HG03139 (cell line): ENCODE measurements around the gene PTPN6.

Experiments used
- ATAC-seq: cut with Tn5 transposase; IDR thresholded peaks from one replicate; pipeline ENCODE4 v1.9.1; 2021; ENCODE audit not compliant: unreplicated experiment

Gene PTPN6

DNA sequence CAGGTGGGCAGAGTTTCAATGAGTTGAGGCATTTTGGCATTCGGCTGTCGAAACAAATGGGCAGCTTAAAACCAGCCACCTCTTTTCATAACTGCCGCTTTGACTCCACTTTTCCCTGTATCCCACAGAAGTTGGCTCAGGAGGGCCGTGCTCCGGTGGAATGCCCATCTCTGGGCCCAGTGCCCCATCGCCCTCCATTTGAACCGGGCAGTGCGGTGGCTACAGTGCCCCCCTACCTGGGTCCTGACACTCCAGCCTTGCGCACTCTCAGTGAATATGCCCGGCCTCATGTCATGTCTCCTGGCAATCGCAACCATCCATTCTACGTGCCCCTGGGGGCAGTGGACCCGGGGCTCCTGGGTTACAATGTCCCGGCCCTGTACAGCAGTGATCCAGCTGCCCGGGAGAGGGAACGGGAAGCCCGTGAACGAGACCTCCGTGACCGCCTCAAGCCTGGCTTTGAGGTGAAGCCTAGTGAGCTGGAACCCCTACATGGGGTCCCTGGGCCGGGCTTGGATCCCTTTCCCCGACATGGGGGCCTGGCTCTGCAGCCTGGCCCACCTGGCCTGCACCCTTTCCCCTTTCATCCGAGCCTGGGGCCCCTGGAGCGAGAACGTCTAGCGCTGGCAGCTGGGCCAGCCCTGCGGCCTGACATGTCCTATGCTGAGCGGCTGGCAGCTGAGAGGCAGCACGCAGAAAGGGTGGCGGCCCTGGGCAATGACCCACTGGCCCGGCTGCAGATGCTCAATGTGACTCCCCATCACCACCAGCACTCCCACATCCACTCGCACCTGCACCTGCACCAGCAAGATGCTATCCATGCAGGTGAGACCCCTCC lies 12.6 kb upstream of the PTPN6 start:
- ATAC-seq, result no peak

- ATAC-seq, result no peak
Observed at GRCh38 chr12:6939191-6939540, 12.0 kb upstream of the PTPN6 start.

DNA sequence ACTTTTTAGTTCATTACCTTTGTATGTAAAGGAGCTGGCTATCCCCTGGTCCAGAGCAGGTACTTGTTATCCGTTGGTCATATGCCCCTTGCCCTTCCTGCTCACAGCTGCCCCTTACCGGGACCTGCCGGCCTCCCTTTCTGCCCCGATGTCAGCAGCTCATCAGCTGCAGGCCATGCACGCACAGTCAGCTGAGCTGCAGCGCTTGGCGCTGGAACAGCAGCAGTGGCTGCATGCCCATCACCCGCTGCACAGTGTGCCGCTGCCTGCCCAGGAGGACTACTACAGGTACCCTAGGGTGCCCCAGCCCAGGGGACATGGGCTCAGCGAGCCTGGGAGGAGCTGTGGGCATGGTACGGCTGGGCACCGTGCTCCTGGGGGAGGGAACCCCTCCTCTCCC lies 9.9 kb upstream of the PTPN6 start:
- ATAC-seq, result no peak

- ATAC-seq, result no peak
Observed at GRCh38 chr12:6941782-6942181, 9.4 kb upstream of the PTPN6 start.

DNA sequence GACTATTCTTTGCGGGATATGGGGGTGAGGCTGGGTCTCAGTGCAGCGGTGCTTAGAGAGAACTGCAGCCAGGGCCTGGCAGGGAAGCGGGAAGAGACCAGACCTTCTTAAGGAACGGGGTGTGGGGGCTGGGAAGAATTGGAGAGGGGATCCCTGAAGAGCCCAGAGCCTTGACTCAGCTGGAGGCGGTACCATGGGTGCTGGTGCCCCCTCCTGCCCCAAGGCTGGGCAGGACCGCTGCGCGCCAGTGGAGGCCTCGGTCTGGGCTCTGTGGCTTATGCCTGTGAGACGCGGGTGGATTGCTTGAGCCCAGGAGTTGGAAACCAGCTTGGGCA lies 8.9 kb upstream of the PTPN6 start:
- no peak for ATAC-seq

DNA sequence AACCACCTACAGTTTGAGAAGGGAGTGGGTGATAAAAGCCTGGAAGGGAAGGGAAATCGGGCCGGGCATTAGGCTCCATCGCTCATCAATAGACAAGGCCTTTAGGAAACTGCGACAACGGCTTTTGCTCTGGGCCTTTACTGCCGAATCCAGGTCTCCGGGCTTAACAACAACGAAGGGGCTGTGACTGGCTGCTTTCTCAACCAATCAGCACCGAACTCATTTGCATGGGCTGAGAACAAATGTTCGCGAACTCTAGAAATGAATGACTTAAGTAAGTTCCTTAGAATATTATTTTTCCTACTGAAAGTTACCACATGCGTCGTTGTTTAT lies 7.8 kb upstream of the PTPN6 start:
- peak; percentile 12 for ATAC-seq

- ATAC-seq, result peak; percentile 31
Observed at GRCh38 chr12:6943722-6944380, 7.3 kb upstream of the PTPN6 start, which contains the start of the genes C12orf57 and RNU7-1. TSS of gene C12orf57 (plus strand) at chr12:6944022. CDS start at chr12:6944122, 100 bp downstream. TSS of gene RNU7-1 (plus strand) at chr12:6943816.

DNA sequence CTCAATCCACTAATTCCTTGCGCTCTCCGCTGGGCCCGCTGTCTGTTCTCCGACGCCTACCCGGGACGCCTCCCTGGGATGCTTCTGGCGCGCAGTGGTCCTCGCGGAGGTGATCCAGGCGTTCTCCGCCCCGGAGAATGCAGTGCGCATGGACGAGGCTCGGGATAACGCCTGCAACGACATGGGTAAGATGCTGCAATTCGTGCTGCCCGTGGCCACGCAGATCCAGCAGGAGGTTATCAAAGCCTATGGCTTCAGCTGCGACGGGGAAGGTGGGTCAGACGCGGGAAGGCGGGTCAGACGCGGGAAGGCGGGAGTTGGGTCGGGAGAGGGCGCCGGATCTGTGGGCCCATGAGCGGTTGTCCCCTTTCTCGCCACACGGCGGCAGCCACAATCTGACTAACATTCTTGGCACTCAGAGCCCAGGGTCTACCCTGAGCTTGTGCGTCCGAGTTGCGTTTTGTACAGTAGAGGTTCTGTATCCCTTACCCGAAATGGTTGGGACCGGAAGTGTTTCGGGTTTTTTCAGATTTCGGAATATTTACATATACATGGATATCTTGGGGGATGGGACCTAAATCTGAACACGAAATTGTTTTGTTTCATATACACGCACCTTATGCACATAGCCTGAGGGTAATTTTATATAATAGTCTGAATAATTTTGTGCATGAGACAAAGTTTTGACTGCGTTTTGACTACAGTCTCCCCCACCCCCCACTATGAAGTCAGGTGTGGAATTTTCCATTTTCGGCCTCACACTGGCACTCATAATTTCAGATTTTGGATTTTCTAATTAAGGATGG lies 6.6 kb upstream of the PTPN6 start:
- ATAC-seq, result peak; percentile 40

DNA sequence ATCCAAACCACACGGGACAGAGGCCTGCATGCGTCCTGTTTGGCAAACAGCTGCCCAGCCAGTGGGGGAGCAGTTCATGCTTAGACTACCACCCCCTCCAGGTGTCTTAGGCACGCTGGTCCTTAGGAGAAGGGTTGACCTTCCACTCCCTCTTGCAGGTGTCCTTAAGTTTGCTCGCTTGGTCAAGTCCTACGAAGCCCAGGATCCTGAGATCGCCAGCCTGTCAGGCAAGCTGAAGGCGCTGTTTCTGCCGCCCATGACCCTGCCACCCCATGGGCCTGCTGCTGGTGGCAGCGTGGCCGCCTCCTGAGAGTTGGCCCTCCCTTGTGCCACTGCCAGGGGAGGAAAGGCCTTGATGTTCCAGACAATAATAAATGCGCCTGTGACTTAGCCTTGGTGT lies 5.5 kb upstream of the PTPN6 start:
- no peak for ATAC-seq

DNA sequence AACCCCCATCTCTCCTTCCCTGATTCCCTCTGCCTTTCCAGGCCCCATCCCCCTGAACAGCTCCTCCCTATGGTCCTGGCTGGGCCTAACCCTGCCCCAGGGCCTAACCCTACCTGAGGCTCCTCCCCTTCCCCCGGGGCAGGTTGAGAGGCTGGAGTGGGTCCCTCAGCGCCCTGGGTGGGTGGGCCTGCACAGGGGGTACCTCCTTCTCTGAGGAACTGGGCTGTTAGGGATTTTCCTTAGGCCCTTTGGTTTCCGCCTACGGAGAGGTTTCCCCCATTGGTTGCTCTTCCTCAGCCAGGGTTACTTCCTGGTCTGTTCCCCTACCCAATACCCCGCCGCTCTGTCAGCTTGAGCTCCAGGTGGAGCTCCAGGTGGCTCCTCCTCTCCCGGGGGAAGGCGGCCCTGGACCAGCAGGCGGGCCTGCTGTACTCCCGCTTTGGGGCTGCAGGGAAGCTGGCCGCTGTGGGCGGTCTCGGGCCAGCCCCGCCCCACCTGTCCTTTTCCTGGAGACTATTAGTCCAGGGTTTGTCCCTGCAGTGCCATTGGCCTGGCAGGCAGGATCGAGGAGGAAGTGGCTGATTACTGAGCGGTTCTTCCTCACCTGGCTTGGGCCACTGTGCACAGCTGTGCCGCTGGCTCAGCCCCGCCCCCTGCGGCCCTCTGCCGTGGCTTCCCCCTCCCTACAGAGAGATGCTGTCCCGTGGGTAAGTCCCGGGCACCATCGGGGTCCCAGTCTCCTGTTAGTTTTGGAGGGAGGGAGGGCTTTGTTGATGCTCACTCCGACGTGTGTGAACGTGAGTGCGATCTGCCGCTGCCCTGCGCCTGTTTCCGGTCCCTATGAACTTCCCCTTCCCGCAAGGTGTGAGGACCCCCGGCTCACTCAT lies 4.9 kb upstream of the PTPN6 start:
- ATAC-seq, result no peak

- ATAC-seq, result no peak
Observed at GRCh38 chr12:6946920-6947374, 4.2 kb upstream of the PTPN6 start.

DNA sequence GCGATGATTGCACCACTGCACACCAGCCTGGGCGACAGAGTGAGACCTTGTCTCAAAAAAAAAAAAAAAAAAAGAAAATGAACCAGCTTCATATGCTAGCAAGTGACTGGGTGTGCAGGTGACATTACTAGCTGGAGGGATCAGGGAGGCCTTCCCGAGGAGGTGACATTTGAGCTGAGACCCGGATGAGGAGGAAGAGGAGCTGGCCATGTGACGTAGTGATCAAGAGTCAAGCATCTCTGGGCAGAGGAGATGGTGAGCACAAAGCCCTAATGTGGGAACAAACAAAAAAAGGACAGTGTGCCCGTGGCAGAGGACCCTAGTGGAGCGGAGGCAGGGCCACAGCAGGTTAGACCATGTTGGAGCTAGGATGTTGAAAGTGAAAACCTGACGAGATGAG lies 3.5 kb upstream of the PTPN6 start:
- no peak for ATAC-seq

DNA sequence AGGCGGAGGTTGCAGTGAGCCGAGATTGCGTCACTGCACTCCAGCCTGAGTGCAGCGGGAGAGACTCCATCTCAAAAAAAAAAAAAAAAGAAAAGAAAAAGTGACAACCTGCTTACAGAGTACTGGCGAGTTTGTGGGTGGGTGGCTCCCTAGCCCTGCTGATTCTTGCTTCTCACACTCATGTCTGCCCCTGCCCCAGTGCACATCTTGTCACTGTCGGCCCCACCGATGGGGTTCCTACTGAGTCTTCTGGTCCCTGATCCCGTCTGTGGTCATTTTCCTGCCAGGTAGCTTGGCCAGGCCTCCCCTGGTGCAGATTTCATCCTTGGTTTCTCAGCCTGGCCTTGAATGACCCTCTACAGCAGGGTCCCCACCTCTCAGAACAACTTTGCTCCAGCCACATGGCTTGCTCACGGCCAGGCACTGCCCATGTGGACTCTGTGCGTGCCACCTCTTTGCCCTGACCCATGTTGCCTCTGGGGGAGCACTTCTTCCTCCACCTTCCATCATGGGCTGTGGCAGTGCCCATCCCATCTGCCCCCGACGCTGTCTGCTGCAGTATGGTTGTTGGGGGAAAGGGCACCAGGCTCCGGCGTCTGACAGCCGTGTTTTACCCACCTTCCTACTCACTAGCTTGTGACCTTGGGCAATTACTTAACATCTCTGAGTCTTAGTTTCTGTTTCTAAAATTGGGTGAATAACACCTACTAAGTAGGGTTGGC lies 2.1 kb upstream of the PTPN6 start:
- ATAC-seq, result no peak

DNA sequence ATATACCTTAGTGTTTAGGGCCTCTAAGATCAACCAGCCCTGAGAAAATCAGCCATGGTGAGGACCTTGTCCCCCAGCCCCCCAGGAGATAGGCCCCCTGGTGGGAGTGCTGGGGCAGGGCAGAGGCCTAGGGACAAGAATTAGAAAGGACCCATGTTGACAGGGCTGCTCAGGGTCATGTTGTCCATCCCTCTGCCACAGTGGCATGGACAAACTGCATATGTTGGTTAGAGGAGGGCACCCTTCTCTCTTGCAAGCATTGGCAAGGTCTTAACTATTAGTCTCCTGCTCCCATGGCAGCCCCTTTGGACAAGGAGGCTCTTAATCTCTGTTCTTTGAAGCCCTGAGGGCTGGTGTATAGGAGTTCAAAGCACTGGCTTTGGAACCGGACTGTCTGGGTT lies 755 bp upstream of the PTPN6 start:
- ATAC-seq, result no peak

GRCh38 chr12:6951551-6952120 lies 480 bp downstream of the PTPN6 start:
- no peak for ATAC-seq

DNA sequence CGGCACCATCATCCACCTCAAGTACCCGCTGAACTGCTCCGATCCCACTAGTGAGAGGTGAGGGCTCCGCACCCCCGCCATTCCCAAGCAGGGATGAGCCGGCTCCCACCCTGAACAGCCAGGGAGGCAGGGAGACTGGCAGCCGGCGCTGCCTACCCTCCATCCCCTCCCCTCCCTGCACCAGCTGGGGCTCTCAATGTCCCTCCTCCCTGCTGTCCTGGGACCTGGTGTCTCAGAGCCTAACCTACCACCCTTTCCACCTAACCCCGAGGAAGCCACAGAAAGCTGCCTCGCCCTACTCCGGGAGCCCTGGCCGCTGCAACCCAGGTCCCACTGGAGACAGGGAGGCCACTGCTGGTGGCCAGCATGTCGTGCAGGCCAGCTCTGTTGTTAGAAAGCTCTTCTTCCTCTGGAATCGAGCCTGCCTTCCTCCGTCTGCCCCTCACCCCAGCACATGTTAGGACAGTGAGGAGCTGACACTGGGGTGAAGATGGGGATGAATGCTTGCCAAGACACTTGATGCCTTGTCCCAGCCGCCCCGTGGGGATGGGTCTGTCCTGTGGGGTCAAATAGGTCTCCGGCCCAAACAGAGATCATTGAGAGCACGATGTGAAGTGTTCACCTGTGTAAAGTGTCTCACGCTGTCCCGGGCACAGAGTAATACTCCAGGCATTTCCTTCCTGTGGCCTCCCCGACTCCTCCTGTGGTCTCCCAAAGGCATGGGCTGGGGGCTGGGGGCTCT lies 1.1 kb downstream of the PTPN6 start:
- no peak for ATAC-seq

DNA sequence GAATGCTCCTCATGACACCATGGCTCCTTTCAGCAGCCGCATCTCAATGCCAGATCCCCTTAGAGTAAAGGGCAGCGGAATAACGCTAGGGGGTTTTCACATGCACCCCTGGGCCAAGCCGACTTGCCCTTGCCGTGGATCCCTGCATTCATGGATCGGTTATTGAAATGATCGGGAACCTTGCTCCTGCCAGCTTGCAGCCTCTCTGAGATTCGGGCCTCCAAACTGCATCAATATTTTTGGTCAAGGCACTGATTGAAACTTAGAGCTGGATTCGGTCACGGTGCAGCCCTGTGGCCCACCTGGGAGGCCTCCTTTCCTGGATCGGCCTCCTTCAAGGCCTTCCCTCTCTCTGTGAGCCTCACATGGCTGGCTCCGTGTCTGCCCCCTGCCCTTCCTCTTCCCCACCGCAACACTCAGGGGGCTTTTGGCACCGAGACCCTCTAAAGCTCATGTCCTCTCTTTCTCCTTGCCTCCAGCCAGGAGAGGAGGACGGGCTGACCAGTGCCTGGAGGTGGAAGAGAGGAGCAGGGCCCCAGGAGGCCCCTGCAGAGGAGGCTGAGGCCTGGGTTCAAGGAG lies 1.8 kb downstream of the PTPN6 start:
- no peak for ATAC-seq

- peak; percentile 47 for ATAC-seq
Observed at GRCh38 chr12:6953442-6954315, 2.5 kb downstream of the PTPN6 start.
